ENCODE results near the gene HECTD4. TPM values are rescaled to one million over a fixed set of nuclear protein-coding genes. Genes with fewer than 3 reads are reported as not detected.

HECTD4 gene
- total RNA-seq, 1 experiment from 2014 or later: 30.0 TPM

GRCh38 chr12:112134731-112135130 lies 247.5 kb downstream of the HECTD4 start:
- H3K9me3 ChIP-seq (ENCODE audit: control insufficient read depth, low read depth, low read length): no peaks in the 10 kb centered on the region
- H4K91ac ChIP-seq (ENCODE audit: insufficient read length, low read depth, low read length): no peak overlapping the region
- H2BK12ac ChIP-seq (ENCODE audit: insufficient read length, low read depth, low read length): no peak overlapping the region
- H3K4me1 Mint-ChIP-seq: no peaks in the 10 kb centered on the region
- TF ChIP-seq, protein P1, sequence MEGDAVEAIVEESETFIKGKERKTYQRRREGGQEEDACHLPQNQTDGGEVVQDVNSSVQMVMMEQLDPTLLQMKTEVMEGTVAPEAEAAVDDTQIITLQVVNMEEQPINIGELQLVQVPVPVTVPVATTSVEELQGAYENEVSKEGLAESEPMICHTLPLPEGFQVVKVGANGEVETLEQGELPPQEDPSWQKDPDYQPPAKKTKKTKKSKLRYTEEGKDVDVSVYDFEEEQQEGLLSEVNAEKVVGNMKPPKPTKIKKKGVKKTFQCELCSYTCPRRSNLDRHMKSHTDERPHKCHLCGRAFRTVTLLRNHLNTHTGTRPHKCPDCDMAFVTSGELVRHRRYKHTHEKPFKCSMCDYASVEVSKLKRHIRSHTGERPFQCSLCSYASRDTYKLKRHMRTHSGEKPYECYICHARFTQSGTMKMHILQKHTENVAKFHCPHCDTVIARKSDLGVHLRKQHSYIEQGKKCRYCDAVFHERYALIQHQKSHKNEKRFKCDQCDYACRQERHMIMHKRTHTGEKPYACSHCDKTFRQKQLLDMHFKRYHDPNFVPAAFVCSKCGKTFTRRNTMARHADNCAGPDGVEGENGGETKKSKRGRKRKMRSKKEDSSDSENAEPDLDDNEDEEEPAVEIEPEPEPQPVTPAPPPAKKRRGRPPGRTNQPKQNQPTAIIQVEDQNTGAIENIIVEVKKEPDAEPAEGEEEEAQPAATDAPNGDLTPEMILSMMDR (conservative IDR thresholded peaks at IDR 0.05): no peak
- no peak overlapping the region for H2AK5ac ChIP-seq (ENCODE audit: insufficient read length, low read length)
- H3K27me3 Mint-ChIP-seq (ENCODE audit: low read depth): no peaks in the 10 kb centered on the region
- no peaks in the 10 kb centered on the region for H3K4me1 ChIP-seq (ENCODE audit: insufficient read depth, low read length)
- no peak overlapping the region for H3K14ac ChIP-seq (ENCODE audit: insufficient read depth, low read length)
- H3K36me3 Mint-ChIP-seq (ENCODE audit: insufficient read depth in 1 of 3, low read depth in 3 of 3): peaks cover 0 to 27% (median 4%) of the 10 kb centered on the region in 3 experiments; a peak in 4 of 7 replicates
- H4K20me1 ChIP-seq (ENCODE audit: control insufficient read depth, insufficient read depth, insufficient read length): no peaks in the 10 kb centered on the region
- no peak overlapping the region for H3K27ac ChIP-seq (ENCODE audit: insufficient read length, low read depth, low read length)
- no peak overlapping the region for H3K4me3 Mint-ChIP-seq
- H3T11ph ChIP-seq (ENCODE audit: low read length): no peak overlapping the region
- no peak overlapping the region for H3K27ac Mint-ChIP-seq
- H3K79me2 ChIP-seq (ENCODE audit: insufficient read depth, low read length): no peaks in the 10 kb centered on the region
- no peaks in the 10 kb centered on the region for H3K27me3 ChIP-seq (ENCODE audit: insufficient read depth, low read length)
- no peak overlapping the region for H2BK120ac ChIP-seq (ENCODE audit: low read depth, low read length, poor library complexity, severe bottlenecking)
- H3K23ac ChIP-seq (ENCODE audit: insufficient read length, low read depth, low read length): no peak overlapping the region
- H3K9me3 Mint-ChIP-seq: no peaks in the 10 kb centered on the region
- no CpG with 5 or more reads among the region's 3 CpGs for WGBS (ENCODE audit: extremely low coverage, insufficient read length, low lambda C conversion rate)
- H4K5ac ChIP-seq (ENCODE audit: insufficient read length, low read depth, low read length): no peak overlapping the region
- no peak overlapping the region for H2AFZ ChIP-seq (ENCODE audit: low read length)
- H3K9ac ChIP-seq (ENCODE audit: extremely low read depth, insufficient read length, low read length): no peak overlapping the region
- no peak overlapping the region for H3K56ac ChIP-seq (ENCODE audit: insufficient read length, low read depth, low read length)
- H2BK5ac ChIP-seq (ENCODE audit: insufficient read length, low read length): no peak overlapping the region
- no peaks in the 10 kb centered on the region for H3K79me1 ChIP-seq (ENCODE audit: insufficient read depth, low read depth, low read length, poor library complexity, severe bottlenecking)
- no peak overlapping the region for H4K8ac ChIP-seq (replicated peaks; ENCODE audit: insufficient read length, low read depth, low read length)
- H3K18ac ChIP-seq (ENCODE audit: insufficient read length, low read depth, low read length): no peak overlapping the region
- DNase-seq: no peak
- H3K4me2 ChIP-seq (ENCODE audit: insufficient read depth, insufficient read length, low read length): no peak overlapping the region
- H2BK15ac ChIP-seq (ENCODE audit: low read depth, low read length): no peak overlapping the region
- H3K4ac ChIP-seq (ENCODE audit: low read depth, low read length): no peak overlapping the region
- H3K23me2 ChIP-seq (ENCODE audit: insufficient read length, low read depth, low read length, poor library complexity, severe bottlenecking): no peaks in the 10 kb centered on the region
- no peak overlapping the region for H2BK20ac ChIP-seq (ENCODE audit: low read depth, low read length, poor library complexity, severe bottlenecking)

All from H9 (cell line).